Spleen (tissue), 11 donors: ENCODE data around the gene TSPAN33. TPM values are rescaled to one million over a fixed set of nuclear protein-coding genes. Genes with fewer than 3 reads are reported as not detected.
"Not testable (repeated sequence)": the region's sequence is repeated elsewhere in the genome, so short reads cannot be mapped to it uniquely, and the experiment has no call there.

ENCODE experiments used
- DNase-seq: peaks from one replicate; pipeline ENCODE4 v3.0.0-alpha.2; 2020
- H3K27ac ChIP-seq, 8 donors: fragments of 200-600 bp; sonication (generic) in 7 of 8; 1 replicate in 4 of 8; 2 replicates in 4 of 8; pipeline versions ENCODE4 v1.5.0 to v1.8.0; 2016 to 2021; ENCODE audit warnings: inconsistent platforms in 4 of 8, mild to moderate bottlenecking in 4 of 8, moderate library complexity in 1 of 8
- H3K27me3 ChIP-seq, 7 donors: fragments of 200-600 bp; sonication (generic) in 6 of 7; replicated peaks in 1 of 7; 1 replicate in 4 of 7; 2 replicates in 3 of 7; pipeline versions ENCODE4 v1.5.0 to v1.8.0; 2016 to 2021; ENCODE audit warnings: inconsistent platforms in 3 of 7, mild to moderate bottlenecking in 1 of 7
- H3K36me3 ChIP-seq, 6 donors: fragments of 200-600 bp; sonication (generic) in 5 of 6; 1 replicate in 4 of 6; 2 replicates in 2 of 6; pipeline versions ENCODE4 v1.5.0 to v1.8.0; 2016 to 2021; ENCODE audit warnings: inconsistent platforms in 2 of 6
- H3K4me1 ChIP-seq, 6 donors: fragments of 200-600 bp; sonication (generic) in 5 of 6; 1 replicate in 3 of 6; 2 replicates in 3 of 6; pipeline versions ENCODE4 v1.5.0 to v1.8.0; 2016 to 2021; ENCODE audit warnings: inconsistent platforms in 3 of 6
- H3K4me3 ChIP-seq, 8 donors: fragments of 200-600 bp; sonication (generic) in 7 of 8; 1 replicate in 4 of 8; 2 replicates in 4 of 8; pipeline versions ENCODE4 v1.5.0 to v1.8.0; 2016 to 2021; ENCODE audit warnings: inconsistent platforms in 4 of 8, mild to moderate bottlenecking in 4 of 8, moderate library complexity in 2 of 8
- H3K9me3 ChIP-seq, 8 donors: fragments of 200-600 bp; sonication (generic) in 7 of 8; 1 replicate in 4 of 8; 2 replicates in 4 of 8; pipeline versions ENCODE4 v1.5.0 to v1.8.0; 2016 to 2021; ENCODE audit warnings: inconsistent platforms in 4 of 8
- CTCF ChIP-seq, 11 experiments: fragments of 200-600 bp in 7 of 11; fragments of 450-650 bp in 4 of 11; sonication (generic) in 4 of 11; IDR thresholded peaks in 8 of 11; conservative IDR thresholded peaks in 3 of 11; 1 replicate in 7 of 11; 2 replicates in 4 of 11; pipeline versions ENCODE4 v1.4.0 to v1.8.0; 2016 to 2021; ENCODE audit warnings: antibody characterized with exemption in 11 of 11, inconsistent platforms in 4 of 11, mild to moderate bottlenecking in 1 of 11
- POLR2A ChIP-seq, 3 donors: fragments of 450-650 bp; IDR thresholded peaks; one replicate each; pipeline ENCODE4 v1.5.1; 2017; ENCODE audit warnings: antibody characterized with exemption in 3 of 3, mild to moderate bottlenecking in 1 of 3
- POLR2AphosphoS5 ChIP-seq, 3 donors: sonication (generic); formaldehyde crosslinking; IDR thresholded peaks; one replicate each; pipeline ENCODE4 v1.5.1; 2017; ENCODE audit warnings: antibody characterized with exemption in 3 of 3
- WGBS, 5 donors: extraction: QIAGEN DNeasy Blood & Tissue Kit in 3 of 5; methylation state at CpG; one replicate each; pipeline versions ENCODE4 v1.1.5 to v1.1.7; 2013 to 2018; 5-methylcytosine and 5-hydroxymethylcytosine counted together
- intact Hi-C: fragments of 100-400 bp; cut with DNase I; formaldehyde crosslinking; loops from one replicate; pipeline ENCODE4 v1.15.0; 2023; ENCODE audit warnings: low total_unique reads
- polyA plus RNA-seq, 3 donors: library from polyadenylated mRNA; stranded (reverse); fragments of 200-250 nt; gene quantifications; one replicate each; pipeline ENCODE4 v1.2.1, GENCODE V29; 2013
- total RNA-seq, 7 donors: library from RNA; depleted of rRNA in 3 of 7; stranded (reverse); fragments of >200 nt in 3 of 7; fragmentation: NEBNext Ultra II Directional in 4 of 7; extraction: Animal tissue kit (Norgen Biotek cat#: 25700) in 4 of 7; gene quantifications; one replicate each; pipeline versions ENCODE4 v1.1.0 to v1.2.1, GENCODE V29; 2016 to 2021
- donor health status: healthy with polysubstance abuse.
- donor health status: DM: no; HTN: no; CAD: no; lungs with moderate emphysema.
- donor health status: DM: no; HTN: no; CAD: no.
- donor health status: Bipolar disorder and iron deficiency.
- donor health status: healthy.
- donor health status: DM: no; HTN: no; CAD: no.
- donor health status: DM: yes; HTN: yes; CAD: no.

Gene TSPAN33
- total and polyA plus RNA-seq, 10 donors, result 37.0 to 57.9 (median 47.2) TPM

- DNase-seq, result no peak
- Histone ChIP-seq H3K27ac (no peak overlapping the region), H3K4me1 (peaks cover 0 to 20% (median 12%) of the 10 kb centered on the region in 6 donors), H3K9me3 (peaks cover 0 to 30% (median 7%) of the 10 kb centered on the region in 8 donors), H3K27me3 (peaks cover 0 to 4% (median 0%) of the 10 kb centered on the region in 7 donors), H3K36me3 (no peaks in the 10 kb centered on the region), H3K4me3 (no peak overlapping the region)
- TF ChIP-seq CTCF (IDR thresholded peaks at IDR 0.05 in 8 of 11, conservative IDR thresholded peaks at IDR 0.05 in 3 of 11) (no peak), POLR2AphosphoS5 (IDR thresholded peaks at IDR 0.05) (no peak), POLR2A (IDR thresholded peaks at IDR 0.05) (no peak)
- intact Hi-C loops, result no loop called here
- WGBS, 5 donors, result 81 to 99% (median 98%) methylated on average over 3 of the region's 3 CpGs
Measured at GRCh38 chr7:129118976-129119375, 25.5 kb upstream of the TSPAN33 start.

GRCh38 chr7:129121501-129122077 lies 22.9 kb upstream of the TSPAN33 start:
- intact Hi-C loops, DNase-seq, H3K36me3 ChIP-seq, H3K27me3 ChIP-seq, H3K4me3 ChIP-seq: not testable (repeated sequence)
- Histone ChIP-seq H3K27ac (peak overlapping the region in 2 of 8 donors; percentile 21 to 47), H3K4me1 (peaks cover 0 to 20% (median 12%) of the 10 kb centered on the region in 6 donors), H3K9me3 (peaks cover 0 to 22% (median 7%) of the 10 kb centered on the region in 8 donors)
- 92 to 99% (median 95%) methylated on average over 3 of the region's 3 CpGs for WGBS, 5 donors

- peak overlapping the region in 4 of 8 donors; percentile 21 to 47 (median 36) for H3K27ac ChIP-seq
- peaks cover 0 to under 1% (median 0%) of the 10 kb centered on the region in 7 donors for H3K27me3 ChIP-seq
- H3K4me3 ChIP-seq, result no peak overlapping the region
- H3K9me3 ChIP-seq, result peaks cover 0 to 22% (median 7%) of the 10 kb centered on the region in 8 donors
- H3K36me3 ChIP-seq, result no peaks in the 10 kb centered on the region
- intact Hi-C loops, result no loop called here
- DNase-seq, result no peak
- WGBS, 5 donors, result 40 to 62% (median 56%) methylated on average over 2 of the region's 2 CpGs
- H3K4me1 ChIP-seq, result peaks cover 0 to 20% (median 12%) of the 10 kb centered on the region in 6 donors
- TF ChIP-seq POLR2AphosphoS5 (IDR thresholded peaks at IDR 0.05) (no peak), POLR2A (IDR thresholded peaks at IDR 0.05) (no peak), CTCF (IDR thresholded peaks at IDR 0.05 in 8 of 11, conservative IDR thresholded peaks at IDR 0.05 in 3 of 11) (no peak)
Measured at GRCh38 chr7:129122078-129122750, 22.3 kb upstream of the TSPAN33 start.

- whole genome bisulfite sequencing, 5 donors, result 49 to 69% (median 54%) methylated on average over 4 of the region's 4 CpGs
- H3K4me1 ChIP-seq, result peaks cover 0 to 20% (median 12%) of the 10 kb centered on the region in 6 donors
- no peak overlapping the region for H3K4me3 ChIP-seq
- TF ChIP-seq POLR2A (IDR thresholded peaks at IDR 0.05), result no peak
- TF ChIP-seq CTCF (IDR thresholded peaks at IDR 0.05 in 8 of 11, conservative IDR thresholded peaks at IDR 0.05 in 3 of 11), result no peak
- no peak for TF ChIP-seq POLR2AphosphoS5 (IDR thresholded peaks at IDR 0.05)
- peak overlapping the region in 4 of 8 donors; percentile 21 to 47 (median 36) for H3K27ac ChIP-seq
- no peaks in the 10 kb centered on the region for H3K36me3 ChIP-seq
- peaks cover 0 to 22% (median 7%) of the 10 kb centered on the region in 8 donors for H3K9me3 ChIP-seq
- peaks cover 0 to 3% (median 0%) of the 10 kb centered on the region in 7 donors for H3K27me3 ChIP-seq
- no peak for DNase-seq
- intact Hi-C loops, result no loop called here
Measured at GRCh38 chr7:129122751-129123509, 21.6 kb upstream of the TSPAN33 start.
